Measurements from ENCODE around the gene TMEM132C.

Gene TMEM132C
- long read RNA-seq, result 0 reads

DNA sequence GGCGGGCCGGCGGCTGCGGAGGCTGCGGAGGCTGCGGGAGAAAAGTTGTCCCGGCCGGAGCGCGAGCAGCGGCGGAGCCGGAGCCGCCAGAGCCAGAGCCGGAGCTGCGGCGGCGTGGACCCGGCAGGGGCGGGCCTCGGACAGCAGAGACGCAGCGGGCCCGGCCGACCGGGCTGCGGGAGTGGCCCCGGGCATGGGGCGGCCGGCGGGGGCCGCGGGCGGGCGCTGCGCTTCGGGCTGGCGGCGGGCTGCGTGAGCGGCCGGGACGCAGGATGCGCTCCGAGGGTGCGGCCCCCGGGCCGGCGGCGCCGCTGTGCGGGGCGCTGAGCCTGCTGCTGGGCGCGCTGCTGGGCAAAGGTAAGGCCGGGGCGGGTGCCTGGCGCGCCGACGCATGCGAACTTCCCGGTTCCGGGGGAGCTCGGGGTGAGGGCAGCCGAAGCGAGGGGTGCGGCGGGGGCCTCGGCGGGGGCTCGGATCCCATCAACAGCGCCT lies at the start of gene TMEM132C:
TSS of gene TMEM132C (plus strand) at position 40 of the 492 bp plus-strand sequence. CDS start at position 273, 233 bp downstream.
- H3K4me3 ChIP-seq (replicated peaks; ENCODE audit: insufficient read depth, low read length), result no peak within 1 kb of the TSS
- no peak for DNase-seq (ENCODE audit: low read depth in 1 of 2, low spot score in 1 of 2)
- H3K27ac ChIP-seq (replicated peaks), result no peak within 1 kb of the TSS
- TF ChIP-seq, protein P1, sequence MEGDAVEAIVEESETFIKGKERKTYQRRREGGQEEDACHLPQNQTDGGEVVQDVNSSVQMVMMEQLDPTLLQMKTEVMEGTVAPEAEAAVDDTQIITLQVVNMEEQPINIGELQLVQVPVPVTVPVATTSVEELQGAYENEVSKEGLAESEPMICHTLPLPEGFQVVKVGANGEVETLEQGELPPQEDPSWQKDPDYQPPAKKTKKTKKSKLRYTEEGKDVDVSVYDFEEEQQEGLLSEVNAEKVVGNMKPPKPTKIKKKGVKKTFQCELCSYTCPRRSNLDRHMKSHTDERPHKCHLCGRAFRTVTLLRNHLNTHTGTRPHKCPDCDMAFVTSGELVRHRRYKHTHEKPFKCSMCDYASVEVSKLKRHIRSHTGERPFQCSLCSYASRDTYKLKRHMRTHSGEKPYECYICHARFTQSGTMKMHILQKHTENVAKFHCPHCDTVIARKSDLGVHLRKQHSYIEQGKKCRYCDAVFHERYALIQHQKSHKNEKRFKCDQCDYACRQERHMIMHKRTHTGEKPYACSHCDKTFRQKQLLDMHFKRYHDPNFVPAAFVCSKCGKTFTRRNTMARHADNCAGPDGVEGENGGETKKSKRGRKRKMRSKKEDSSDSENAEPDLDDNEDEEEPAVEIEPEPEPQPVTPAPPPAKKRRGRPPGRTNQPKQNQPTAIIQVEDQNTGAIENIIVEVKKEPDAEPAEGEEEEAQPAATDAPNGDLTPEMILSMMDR (IDR thresholded peaks at IDR 0.05; ENCODE audit: insufficient read depth, low read length), result no peak
- peaks cover 24% of the 10 kb centered on the region for H3K27me3 ChIP-seq (ENCODE audit: insufficient read depth, poor library complexity, severe bottlenecking)

DNA sequence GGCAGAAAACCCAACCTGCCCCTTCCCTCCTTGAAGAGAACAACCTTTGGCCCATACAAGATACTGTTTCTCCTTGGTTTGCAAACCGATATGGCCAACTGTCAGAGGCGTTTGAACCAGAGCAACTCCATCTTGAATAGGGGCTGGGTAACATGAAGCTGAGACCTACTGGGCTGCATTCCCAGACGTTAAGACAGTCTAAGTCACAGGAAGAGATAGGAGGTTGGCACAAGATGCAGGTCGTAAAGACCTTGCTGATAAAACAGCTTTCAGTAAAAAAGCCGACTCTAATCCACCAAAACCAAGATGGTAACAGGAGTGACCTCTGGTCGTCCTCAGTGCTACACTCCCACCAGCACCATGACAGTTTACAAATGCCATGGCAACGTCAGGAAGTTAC lies 42.7 kb upstream of the TMEM132C start:
- Histone ChIP-seq H3K27me3 (ENCODE audit: insufficient read depth, poor library complexity, severe bottlenecking) (no peaks in the 10 kb centered on the region), H3K4me3 (replicated peaks; ENCODE audit: insufficient read depth, low read length) (no peak overlapping the region), H3K27ac (replicated peaks) (no peak overlapping the region)
- no peak for TF ChIP-seq POLR2AphosphoS5 (IDR thresholded peaks at IDR 0.05; ENCODE audit: low read depth)
- TF ChIP-seq, protein P2, sequence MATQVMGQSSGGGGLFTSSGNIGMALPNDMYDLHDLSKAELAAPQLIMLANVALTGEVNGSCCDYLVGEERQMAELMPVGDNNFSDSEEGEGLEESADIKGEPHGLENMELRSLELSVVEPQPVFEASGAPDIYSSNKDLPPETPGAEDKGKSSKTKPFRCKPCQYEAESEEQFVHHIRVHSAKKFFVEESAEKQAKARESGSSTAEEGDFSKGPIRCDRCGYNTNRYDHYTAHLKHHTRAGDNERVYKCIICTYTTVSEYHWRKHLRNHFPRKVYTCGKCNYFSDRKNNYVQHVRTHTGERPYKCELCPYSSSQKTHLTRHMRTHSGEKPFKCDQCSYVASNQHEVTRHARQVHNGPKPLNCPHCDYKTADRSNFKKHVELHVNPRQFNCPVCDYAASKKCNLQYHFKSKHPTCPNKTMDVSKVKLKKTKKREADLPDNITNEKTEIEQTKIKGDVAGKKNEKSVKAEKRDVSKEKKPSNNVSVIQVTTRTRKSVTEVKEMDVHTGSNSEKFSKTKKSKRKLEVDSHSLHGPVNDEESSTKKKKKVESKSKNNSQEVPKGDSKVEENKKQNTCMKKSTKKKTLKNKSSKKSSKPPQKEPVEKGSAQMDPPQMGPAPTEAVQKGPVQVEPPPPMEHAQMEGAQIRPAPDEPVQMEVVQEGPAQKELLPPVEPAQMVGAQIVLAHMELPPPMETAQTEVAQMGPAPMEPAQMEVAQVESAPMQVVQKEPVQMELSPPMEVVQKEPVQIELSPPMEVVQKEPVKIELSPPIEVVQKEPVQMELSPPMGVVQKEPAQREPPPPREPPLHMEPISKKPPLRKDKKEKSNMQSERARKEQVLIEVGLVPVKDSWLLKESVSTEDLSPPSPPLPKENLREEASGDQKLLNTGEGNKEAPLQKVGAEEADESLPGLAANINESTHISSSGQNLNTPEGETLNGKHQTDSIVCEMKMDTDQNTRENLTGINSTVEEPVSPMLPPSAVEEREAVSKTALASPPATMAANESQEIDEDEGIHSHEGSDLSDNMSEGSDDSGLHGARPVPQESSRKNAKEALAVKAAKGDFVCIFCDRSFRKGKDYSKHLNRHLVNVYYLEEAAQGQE (IDR thresholded peaks at IDR 0.05; ENCODE audit: insufficient replicate concordance, low read depth), result no peak
- no peak for DNase-seq (ENCODE audit: low read depth in 1 of 2, low spot score in 1 of 2)

DNA sequence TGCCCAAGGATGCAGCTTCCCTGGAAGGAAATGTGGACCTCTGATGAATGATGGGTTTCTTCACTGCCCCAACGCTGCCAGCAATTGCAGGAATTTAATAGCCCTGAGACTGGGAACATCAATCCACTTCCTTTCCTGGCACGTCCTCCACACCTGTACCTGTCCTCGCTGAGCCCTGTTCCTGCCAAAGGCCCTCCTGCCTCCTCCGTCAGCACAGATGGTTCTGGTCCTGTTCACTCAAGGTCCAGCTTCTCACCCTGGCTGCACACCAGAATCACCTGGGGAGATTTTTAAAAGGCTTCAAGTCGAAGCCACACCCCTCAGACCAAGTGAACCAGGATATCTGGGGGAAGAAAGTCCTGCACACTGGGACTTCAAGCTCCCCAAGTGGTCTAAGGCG lies 38.4 kb upstream of the TMEM132C start:
- no peaks in the 10 kb centered on the region for H3K27me3 ChIP-seq (ENCODE audit: insufficient read depth, poor library complexity, severe bottlenecking)
- no peak overlapping the region for H3K4me3 ChIP-seq (replicated peaks; ENCODE audit: insufficient read depth, low read length)
- no peak for DNase-seq (ENCODE audit: low read depth in 1 of 2, low spot score in 1 of 2)
- TF ChIP-seq, protein P2 (IDR thresholded peaks at IDR 0.05; ENCODE audit: insufficient replicate concordance, low read depth), result no peak
- TF ChIP-seq GABPA (IDR thresholded peaks at IDR 0.05; ENCODE audit: low read depth), result no peak
- TF ChIP-seq, protein P1 (IDR thresholded peaks at IDR 0.05; ENCODE audit: insufficient read depth, low read length), result no peak
- no peak for TF ChIP-seq POLR2AphosphoS5 (IDR thresholded peaks at IDR 0.05; ENCODE audit: low read depth)
- TF ChIP-seq SPI1 (IDR thresholded peaks at IDR 0.05; ENCODE audit: borderline replicate concordance, low read depth), result no peak
- H3K27ac ChIP-seq (replicated peaks), result no peak overlapping the region

DNA sequence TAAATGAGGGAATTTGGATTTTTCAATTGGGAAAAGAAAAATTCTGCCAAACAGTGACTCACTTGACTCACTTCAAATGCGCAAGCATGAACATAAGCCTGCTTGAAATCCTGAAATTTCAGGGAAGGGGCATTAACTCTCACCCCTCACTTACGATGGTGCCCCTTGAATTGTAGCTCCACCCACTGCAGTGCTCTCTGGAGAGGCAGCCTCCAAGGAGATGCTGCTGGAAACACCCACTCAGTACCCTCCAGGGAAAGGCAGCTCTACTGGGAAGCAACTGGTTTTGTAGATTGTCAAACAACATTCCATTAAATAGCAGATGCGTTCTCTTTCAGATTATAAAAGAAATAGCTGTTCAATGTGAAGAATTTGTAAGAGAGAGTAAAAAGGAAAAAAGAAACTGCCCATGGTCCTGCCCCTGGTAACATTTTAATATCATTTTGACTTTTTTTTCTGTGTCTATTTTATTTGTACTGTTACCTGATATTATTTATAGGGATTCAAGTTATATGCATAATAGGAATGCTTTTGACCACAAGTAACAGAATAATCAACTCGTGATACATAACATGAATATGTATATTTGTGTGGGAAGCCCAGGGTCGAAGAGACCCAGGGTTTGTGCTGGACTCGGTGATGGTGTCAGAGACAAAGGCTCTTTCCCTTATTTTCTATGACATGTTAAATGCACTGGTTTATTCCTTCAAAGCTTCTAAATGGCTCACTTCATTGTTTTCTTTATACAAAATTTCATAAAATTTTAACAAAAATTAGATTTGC lies 31.1 kb upstream of the TMEM132C start:
- no peak overlapping the region for H3K27ac ChIP-seq (replicated peaks)
- H3K4me3 ChIP-seq (replicated peaks; ENCODE audit: insufficient read depth, low read length), result no peak overlapping the region
- H3K27me3 ChIP-seq (ENCODE audit: insufficient read depth, poor library complexity, severe bottlenecking), result no peaks in the 10 kb centered on the region
- no peak for DNase-seq (ENCODE audit: low read depth in 1 of 2, low spot score in 1 of 2)
- TF ChIP-seq, protein P1 (IDR thresholded peaks at IDR 0.05; ENCODE audit: insufficient read depth, low read length), result no peak
- TF ChIP-seq GABPA (IDR thresholded peaks at IDR 0.05; ENCODE audit: low read depth), result no peak
- TF ChIP-seq, protein P2 (IDR thresholded peaks at IDR 0.05; ENCODE audit: insufficient replicate concordance, low read depth), result no peak
- no peak for TF ChIP-seq POLR2AphosphoS5 (IDR thresholded peaks at IDR 0.05; ENCODE audit: low read depth)
- TF ChIP-seq SPI1 (IDR thresholded peaks at IDR 0.05; ENCODE audit: borderline replicate concordance, low read depth), result no peak

All from HL-60 (cell line).